ENCODE results near the gene NR2C2. TPM values are rescaled to one million over a fixed set of nuclear protein-coding genes. Genes with fewer than 3 reads are reported as not detected.

The NR2C2 gene
- total RNA-seq, 1 donor from 2014 or later, result 40.0 TPM

DNA sequence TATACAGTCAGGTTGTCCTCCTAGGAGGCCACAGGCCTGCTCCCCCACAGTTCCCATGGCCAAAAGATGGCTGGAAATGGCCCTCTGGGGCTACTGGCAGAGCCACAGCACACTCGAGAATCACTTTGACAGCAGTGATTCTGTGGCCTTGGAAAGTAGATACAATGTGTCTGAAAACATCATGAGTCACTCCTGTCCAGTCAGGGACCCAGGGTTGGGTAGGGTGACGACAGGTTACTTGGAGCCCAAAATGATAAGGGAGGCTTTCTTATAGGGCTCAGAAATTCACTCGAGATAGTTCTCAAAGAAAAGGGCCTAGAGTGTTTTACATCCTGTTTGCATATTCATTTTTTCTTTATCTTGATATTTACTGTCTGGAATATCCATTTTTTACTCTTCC is 93.5 kb downstream of the NR2C2 start:
- peaks cover 7% of the 10 kb centered on the region for H3K4me1 ChIP-seq
- no peaks in the 10 kb centered on the region for H3K27me3 ChIP-seq
- H3K36me3 ChIP-seq, result peaks cover 0 to 74% of the 10 kb centered on the region in 2 donors
- DNase-seq (ENCODE audit: extremely low spot score in 2 of 2), result no peak
- no peaks in the 10 kb centered on the region for H3K9me3 ChIP-seq
- TF ChIP-seq POLR2AphosphoS5 (IDR thresholded peaks at IDR 0.05; ENCODE audit: insufficient read depth in 1 of 2, low read depth in 1 of 2) (no peak), POLR2A (IDR thresholded peaks at IDR 0.05) (no peak), CTCF (IDR thresholded peaks at IDR 0.05) (no peak)
- H3K4me3 ChIP-seq, result no peak overlapping the region
- intact Hi-C loops (cut with DNase I), result no loop called here
- H3K27ac ChIP-seq, result no peak overlapping the region

GRCh38 chr3:15041950-15042349 is 94.6 kb downstream of the NR2C2 start:
- Histone ChIP-seq H3K27ac (no peak overlapping the region), H3K4me3 (no peak overlapping the region), H3K27me3 (no peaks in the 10 kb centered on the region), H3K4me1 (peaks cover 7% of the 10 kb centered on the region), H3K36me3 (peaks cover 0 to 74% of the 10 kb centered on the region in 2 donors), H3K9me3 (no peaks in the 10 kb centered on the region)
- TF ChIP-seq POLR2A (IDR thresholded peaks at IDR 0.05) (no peak), POLR2AphosphoS5 (IDR thresholded peaks at IDR 0.05; ENCODE audit: insufficient read depth in 1 of 2, low read depth in 1 of 2) (no peak), CTCF (IDR thresholded peaks at IDR 0.05) (no peak)
- no peak for DNase-seq (ENCODE audit: extremely low spot score in 2 of 2)
- intact Hi-C loops (cut with DNase I), result no loop called here

DNA sequence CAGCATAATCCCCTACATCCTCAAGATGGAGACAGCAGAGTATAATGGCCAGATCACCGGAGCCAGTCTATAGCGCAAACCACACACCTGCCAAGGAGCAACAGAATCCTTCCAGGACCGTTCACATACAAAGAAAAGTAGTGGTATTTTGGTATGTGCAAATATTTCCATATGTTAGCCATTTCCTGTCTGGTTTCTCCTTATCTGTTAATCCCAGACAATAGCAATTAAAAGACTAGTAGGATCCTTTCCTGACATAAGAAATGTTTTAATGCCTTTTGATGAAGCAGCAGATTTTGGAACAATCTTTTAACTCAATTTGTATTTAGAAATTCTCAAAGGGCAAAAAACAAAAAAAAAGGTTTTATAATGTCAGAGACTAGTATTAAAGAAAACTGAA is 95.6 kb downstream of the NR2C2 start:
- H3K27ac ChIP-seq, result no peak overlapping the region
- H3K36me3 ChIP-seq, result peaks cover 0 to 69% of the 10 kb centered on the region in 2 donors
- DNase-seq (ENCODE audit: extremely low spot score in 2 of 2), result no peak
- H3K9me3 ChIP-seq, result no peaks in the 10 kb centered on the region
- H3K4me1 ChIP-seq, result peaks cover 7% of the 10 kb centered on the region
- H3K27me3 ChIP-seq, result no peaks in the 10 kb centered on the region
- no peak overlapping the region for H3K4me3 ChIP-seq
- no peak for TF ChIP-seq POLR2A (IDR thresholded peaks at IDR 0.05)
- no peak for TF ChIP-seq CTCF (IDR thresholded peaks at IDR 0.05)
- no peak for TF ChIP-seq POLR2AphosphoS5 (IDR thresholded peaks at IDR 0.05; ENCODE audit: insufficient read depth in 1 of 2, low read depth in 1 of 2)
- intact Hi-C loops (cut with DNase I), result no loop called here

DNA sequence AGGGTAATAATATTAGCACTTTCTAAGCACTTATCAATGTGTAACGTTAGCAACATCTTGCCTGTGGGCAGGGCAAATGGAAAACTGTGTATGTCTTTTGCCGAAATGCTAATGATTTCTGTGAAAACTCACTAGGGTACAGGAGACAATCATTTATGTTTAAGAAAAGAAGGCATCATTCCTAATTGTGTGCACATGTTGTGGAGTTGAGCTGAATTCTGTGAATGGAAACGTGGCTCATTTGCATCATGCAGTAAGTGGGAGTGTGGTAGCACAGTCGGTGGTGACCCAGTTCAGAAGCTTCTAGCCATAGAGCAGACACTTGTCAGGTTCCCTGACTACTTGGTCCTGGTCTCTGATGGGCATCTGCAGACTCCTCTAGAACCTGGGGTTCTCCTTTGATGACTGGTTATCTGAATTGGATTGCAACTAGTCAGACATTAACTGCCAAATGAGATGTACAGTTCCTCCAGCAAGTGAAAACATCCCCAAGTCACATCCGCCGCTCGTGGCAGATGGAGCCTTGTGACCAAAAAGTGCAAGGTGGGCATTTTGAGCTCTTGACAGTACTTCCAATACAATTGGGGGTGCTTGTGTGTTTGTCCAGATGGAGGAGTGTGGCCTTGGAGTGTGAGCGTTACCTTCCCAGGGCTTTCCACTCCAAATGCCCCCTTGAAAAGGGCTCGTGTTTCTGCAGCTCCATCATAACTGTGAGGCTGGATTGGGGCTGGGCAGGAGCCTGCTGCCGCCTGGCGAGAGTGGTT is 96.2 kb downstream of the NR2C2 start:
- peaks cover 0 to 69% of the 10 kb centered on the region in 2 donors for H3K36me3 ChIP-seq
- intact Hi-C loops (cut with DNase I), result no loop called here
- TF ChIP-seq CTCF (IDR thresholded peaks at IDR 0.05) (no peak), POLR2A (IDR thresholded peaks at IDR 0.05) (no peak), POLR2AphosphoS5 (IDR thresholded peaks at IDR 0.05; ENCODE audit: insufficient read depth in 1 of 2, low read depth in 1 of 2) (no peak)

GRCh38 chr3:15044326-15044725 is 96.9 kb downstream of the NR2C2 start:
- intact Hi-C loops (cut with DNase I), result no loop called here
- TF ChIP-seq POLR2AphosphoS5 (IDR thresholded peaks at IDR 0.05; ENCODE audit: insufficient read depth in 1 of 2, low read depth in 1 of 2), result no peak
- no peak for TF ChIP-seq CTCF (IDR thresholded peaks at IDR 0.05)
- no peak for TF ChIP-seq POLR2A (IDR thresholded peaks at IDR 0.05)
- no peak for DNase-seq (ENCODE audit: extremely low spot score in 2 of 2)
- no peak overlapping the region for H3K27ac ChIP-seq
- H3K4me3 ChIP-seq, result no peak overlapping the region
- peaks cover 7% of the 10 kb centered on the region for H3K4me1 ChIP-seq
- H3K36me3 ChIP-seq, result peaks cover 0 to 68% of the 10 kb centered on the region in 2 donors
- H3K9me3 ChIP-seq, result no peaks in the 10 kb centered on the region
- H3K27me3 ChIP-seq, result no peaks in the 10 kb centered on the region

More for the DNA sequence above, 96.2 kb downstream of the NR2C2 start:
- no peak overlapping the region for H3K4me3 ChIP-seq
- no peak for DNase-seq (ENCODE audit: extremely low spot score in 2 of 2)
- no peak overlapping the region for H3K27ac ChIP-seq
- H3K27me3 ChIP-seq, result no peaks in the 10 kb centered on the region
- H3K9me3 ChIP-seq, result no peaks in the 10 kb centered on the region
- peaks cover 7% of the 10 kb centered on the region for H3K4me1 ChIP-seq
